Nephron (organoid): ENCODE measurements around the gene PTPRN2.

ENCODE experiments used
- H3K27ac Mint-ChIP-seq, 3 experiments: 2 replicates each; pipeline ENCODE4 v1.8.0; 2020; ENCODE audit warnings: mixed read lengths in 3 of 3, mild to moderate bottlenecking in 2 of 3, moderate library complexity in 1 of 3
- H3K27me3 Mint-ChIP-seq: 2 replicates; pipeline ENCODE4 v1.8.0; 2021; ENCODE audit warnings: low read depth, mild to moderate bottlenecking, moderate library complexity, mixed read lengths
- H3K36me3 Mint-ChIP-seq: 2 replicates; pipeline ENCODE4 v1.8.0; 2020; ENCODE audit warnings: low read depth, mixed read lengths
- H3K4me1 Mint-ChIP-seq: 2 replicates; pipeline ENCODE4 v1.8.0; 2020; ENCODE audit warnings: mixed read lengths
- H3K4me3 Mint-ChIP-seq, 3 experiments: 2 replicates each; pipeline ENCODE4 v1.8.0; 2020; ENCODE audit warnings: mild to moderate bottlenecking in 3 of 3, mixed read lengths in 3 of 3, moderate library complexity in 2 of 3
- H3K9me3 Mint-ChIP-seq: 2 replicates; pipeline ENCODE4 v1.8.0; 2020; ENCODE audit warnings: mixed read lengths
- CTCF ChIP-seq, 3 experiments: fragments of 200-600 bp; sonication (generic); IDR thresholded peaks; one replicate each; pipeline ENCODE4 v1.5.0; 2021; ENCODE audit warnings: antibody characterized with exemption in 3 of 3; ENCODE audit not compliant: unreplicated experiment in 3 of 3

Gene PTPRN2

GRCh38 chr7:157993406-157994105 is 594.1 kb downstream of the PTPRN2 start:
- Mint-ChIP-seq H3K27ac (no peak overlapping the region), H3K4me1 (peaks cover 11% of the 10 kb centered on the region), H3K9me3 (no peaks in the 10 kb centered on the region), H3K4me3 (no peak overlapping the region), H3K36me3 (no peaks in the 10 kb centered on the region), H3K27me3 (peaks cover 40% of the 10 kb centered on the region)
- TF ChIP-seq CTCF (IDR thresholded peaks at IDR 0.05; ENCODE audit: unreplicated experiment in 3 of 3): no peak

- TF ChIP-seq CTCF (IDR thresholded peaks at IDR 0.05; ENCODE audit: unreplicated experiment in 3 of 3): no peak
- H3K4me1 Mint-ChIP-seq: peaks cover 16% of the 10 kb centered on the region
- H3K9me3 Mint-ChIP-seq: no peaks in the 10 kb centered on the region
- no peak overlapping the region for H3K27ac Mint-ChIP-seq
- H3K27me3 Mint-ChIP-seq: peaks cover 47% of the 10 kb centered on the region
- no peaks in the 10 kb centered on the region for H3K36me3 Mint-ChIP-seq
- H3K4me3 Mint-ChIP-seq: no peak overlapping the region
Observed at GRCh38 chr7:157992511-157993160, 595.0 kb downstream of the PTPRN2 start.

GRCh38 chr7:157991761-157992160 is 595.9 kb downstream of the PTPRN2 start:
- no peak overlapping the region for H3K4me3 Mint-ChIP-seq
- peaks cover 24% of the 10 kb centered on the region for H3K4me1 Mint-ChIP-seq
- H3K27me3 Mint-ChIP-seq: peaks cover 53% of the 10 kb centered on the region
- H3K27ac Mint-ChIP-seq: no peak overlapping the region
- H3K9me3 Mint-ChIP-seq: no peaks in the 10 kb centered on the region
- no peak for TF ChIP-seq CTCF (IDR thresholded peaks at IDR 0.05; ENCODE audit: unreplicated experiment in 3 of 3)
- no peaks in the 10 kb centered on the region for H3K36me3 Mint-ChIP-seq

- peaks cover 28% of the 10 kb centered on the region for H3K4me1 Mint-ChIP-seq
- peaks cover 53% of the 10 kb centered on the region for H3K27me3 Mint-ChIP-seq
- H3K4me3 Mint-ChIP-seq: no peak overlapping the region
- H3K36me3 Mint-ChIP-seq: no peaks in the 10 kb centered on the region
- H3K9me3 Mint-ChIP-seq: no peaks in the 10 kb centered on the region
- no peak for TF ChIP-seq CTCF (IDR thresholded peaks at IDR 0.05; ENCODE audit: unreplicated experiment in 3 of 3)
- no peak overlapping the region for H3K27ac Mint-ChIP-seq
Observed at GRCh38 chr7:157991351-157991750, 596.3 kb downstream of the PTPRN2 start.

- H3K4me3 Mint-ChIP-seq: no peak overlapping the region
- peaks cover 33% of the 10 kb centered on the region for H3K4me1 Mint-ChIP-seq
- no peaks in the 10 kb centered on the region for H3K36me3 Mint-ChIP-seq
- peaks cover 58% of the 10 kb centered on the region for H3K27me3 Mint-ChIP-seq
- H3K27ac Mint-ChIP-seq: no peak overlapping the region
- no peaks in the 10 kb centered on the region for H3K9me3 Mint-ChIP-seq
- no peak for TF ChIP-seq CTCF (IDR thresholded peaks at IDR 0.05; ENCODE audit: unreplicated experiment in 3 of 3)
Observed at GRCh38 chr7:157990881-157991250, 596.8 kb downstream of the PTPRN2 start.
